ENCODE measurements around the gene PSMD13.

Gene PSMD13

DNA sequence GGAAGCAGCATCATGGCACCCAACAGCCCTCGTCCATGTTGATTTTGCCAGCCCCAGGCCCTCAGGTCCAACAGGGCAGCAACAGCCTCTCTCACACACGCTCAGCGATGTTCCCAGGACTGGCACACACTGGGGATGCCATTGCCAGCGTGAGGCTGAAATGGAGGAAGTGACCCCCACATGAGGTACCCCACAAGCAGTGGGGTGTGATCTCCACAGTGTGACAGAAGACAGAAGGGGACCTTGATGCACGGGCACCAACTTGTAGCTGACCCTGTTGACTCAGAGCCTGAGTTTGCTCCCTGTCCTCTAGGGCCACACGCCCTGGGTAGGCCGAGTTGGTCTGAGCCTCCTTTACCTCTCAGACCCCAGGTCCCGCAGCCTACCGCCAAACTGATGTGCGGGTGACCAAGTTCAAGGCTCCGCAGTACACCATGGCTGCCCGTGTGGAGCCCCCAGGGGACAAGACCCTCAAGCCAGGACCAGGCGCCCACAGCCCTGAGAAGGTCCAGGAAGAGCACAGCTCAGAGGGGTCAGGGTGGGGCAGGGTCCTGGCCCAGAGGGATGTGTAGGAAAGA is 37.7 kb upstream of the PSMD13 start:
- Histone ChIP-seq H4K20me1 (ENCODE audit: low read depth, low read length) (no peaks in the 10 kb centered on the region), H3K79me2 (ENCODE audit: insufficient read depth, low read length) (no peaks in the 10 kb centered on the region), H3K9ac (ENCODE audit: low read length) (no peak overlapping the region), H3K9me2 (replicated peaks; ENCODE audit: insufficient read depth, low read length) (no peaks in the 10 kb centered on the region), H3K27ac (ENCODE audit: low read depth, low read length) (no peak overlapping the region), H3K27me3 (ENCODE audit: low read length) (no peaks in the 10 kb centered on the region), H3F3A (ENCODE audit: insufficient read depth) (no peaks in the 10 kb centered on the region), H3K4me3 (ENCODE audit: insufficient read depth, low read length, poor library complexity, severe bottlenecking) (no peak overlapping the region), H3K4me2 (ENCODE audit: low read depth, low read length, poor library complexity, severe bottlenecking) (no peak overlapping the region), H3K9me3 (ENCODE audit: insufficient read depth, low read length) (no peaks in the 10 kb centered on the region), H2AFZ (ENCODE audit: low read depth, low read length, severe bottlenecking) (no peak overlapping the region), H3K36me3 (ENCODE audit: low read length) (no peaks in the 10 kb centered on the region)
- no peak for TF ChIP-seq EZH2phosphoT487 (conservative IDR thresholded peaks at IDR 0.05; ENCODE audit: low read length)
- TF ChIP-seq, protein P1, sequence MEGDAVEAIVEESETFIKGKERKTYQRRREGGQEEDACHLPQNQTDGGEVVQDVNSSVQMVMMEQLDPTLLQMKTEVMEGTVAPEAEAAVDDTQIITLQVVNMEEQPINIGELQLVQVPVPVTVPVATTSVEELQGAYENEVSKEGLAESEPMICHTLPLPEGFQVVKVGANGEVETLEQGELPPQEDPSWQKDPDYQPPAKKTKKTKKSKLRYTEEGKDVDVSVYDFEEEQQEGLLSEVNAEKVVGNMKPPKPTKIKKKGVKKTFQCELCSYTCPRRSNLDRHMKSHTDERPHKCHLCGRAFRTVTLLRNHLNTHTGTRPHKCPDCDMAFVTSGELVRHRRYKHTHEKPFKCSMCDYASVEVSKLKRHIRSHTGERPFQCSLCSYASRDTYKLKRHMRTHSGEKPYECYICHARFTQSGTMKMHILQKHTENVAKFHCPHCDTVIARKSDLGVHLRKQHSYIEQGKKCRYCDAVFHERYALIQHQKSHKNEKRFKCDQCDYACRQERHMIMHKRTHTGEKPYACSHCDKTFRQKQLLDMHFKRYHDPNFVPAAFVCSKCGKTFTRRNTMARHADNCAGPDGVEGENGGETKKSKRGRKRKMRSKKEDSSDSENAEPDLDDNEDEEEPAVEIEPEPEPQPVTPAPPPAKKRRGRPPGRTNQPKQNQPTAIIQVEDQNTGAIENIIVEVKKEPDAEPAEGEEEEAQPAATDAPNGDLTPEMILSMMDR (IDR thresholded peaks at IDR 0.05; ENCODE audit: insufficient read depth, low read length, poor library complexity, severe bottlenecking), result no peak

DNA sequence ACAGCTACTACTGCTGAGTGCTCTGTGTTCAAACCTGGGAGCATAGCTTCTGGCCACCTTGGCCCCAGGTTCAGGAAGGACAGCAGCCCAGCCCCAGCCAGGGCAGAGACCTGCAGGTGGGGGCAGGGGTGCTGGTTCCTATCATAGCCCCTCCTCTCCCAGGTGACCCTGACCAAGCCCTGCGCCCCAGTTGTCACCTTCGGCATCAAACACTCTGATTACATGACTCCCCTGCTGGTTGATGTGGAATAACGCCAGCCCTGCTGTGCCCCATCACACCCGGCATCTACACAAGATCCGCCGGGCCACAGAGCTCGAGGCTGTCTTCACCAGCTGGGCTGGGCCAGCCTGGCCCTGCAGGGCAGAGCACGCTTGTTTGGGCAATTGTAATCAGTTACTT is 37.0 kb upstream of the PSMD13 start:
- Histone ChIP-seq H2AFZ (ENCODE audit: low read depth, low read length, severe bottlenecking) (no peak overlapping the region), H3K79me2 (ENCODE audit: insufficient read depth, low read length) (no peaks in the 10 kb centered on the region), H3K9me3 (ENCODE audit: insufficient read depth, low read length) (no peaks in the 10 kb centered on the region), H3K27me3 (ENCODE audit: low read length) (no peaks in the 10 kb centered on the region), H3K27ac (ENCODE audit: low read depth, low read length) (no peak overlapping the region), H3K4me3 (ENCODE audit: insufficient read depth, low read length, poor library complexity, severe bottlenecking) (no peak overlapping the region), H3F3A (ENCODE audit: insufficient read depth) (no peaks in the 10 kb centered on the region), H3K9me2 (replicated peaks; ENCODE audit: insufficient read depth, low read length) (no peaks in the 10 kb centered on the region), H4K20me1 (ENCODE audit: low read depth, low read length) (no peaks in the 10 kb centered on the region), H3K4me2 (ENCODE audit: low read depth, low read length, poor library complexity, severe bottlenecking) (no peak overlapping the region), H3K9ac (ENCODE audit: low read length) (no peak overlapping the region), H3K36me3 (ENCODE audit: low read length) (no peaks in the 10 kb centered on the region)
- no peak for TF ChIP-seq EZH2phosphoT487 (conservative IDR thresholded peaks at IDR 0.05; ENCODE audit: low read length)
- TF ChIP-seq, protein P1 (IDR thresholded peaks at IDR 0.05; ENCODE audit: insufficient read depth, low read length, poor library complexity, severe bottlenecking), result no peak

DNA sequence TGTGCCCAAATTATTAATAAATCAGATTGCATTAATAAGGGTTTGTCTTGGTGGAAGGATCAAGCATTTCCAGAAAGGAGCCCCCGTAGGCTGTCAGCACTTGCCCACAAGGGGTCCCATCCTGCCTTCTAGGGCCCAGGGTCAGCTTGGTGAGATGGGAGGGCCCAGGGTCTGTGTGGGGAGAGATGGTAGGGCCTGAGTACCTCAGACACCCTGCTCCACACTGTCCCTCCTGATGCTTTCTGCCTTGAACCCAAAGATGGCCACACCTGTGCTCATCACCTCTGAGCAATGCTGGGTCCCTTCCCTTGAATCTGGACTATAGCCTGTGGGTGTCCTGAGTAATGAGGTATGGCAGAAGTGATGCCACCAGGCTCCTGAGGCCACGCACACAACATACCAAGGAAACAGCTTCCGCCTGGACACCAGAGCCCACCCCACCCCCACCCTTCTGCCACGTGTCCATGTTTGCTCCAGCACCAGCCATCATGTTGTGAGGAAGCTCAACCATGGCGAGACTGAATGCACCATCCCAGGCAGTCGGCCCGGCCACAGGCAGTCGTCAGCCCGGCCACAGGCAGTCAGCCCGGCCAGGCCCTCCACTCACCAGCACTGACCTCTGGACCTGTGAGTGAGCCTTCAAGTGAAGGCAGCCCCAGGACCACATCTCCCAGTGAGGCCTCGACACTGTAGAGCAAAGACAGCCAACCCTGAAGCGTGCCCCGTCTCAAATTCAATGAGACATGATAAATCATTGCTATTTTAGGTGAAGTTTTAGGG is 36.4 kb upstream of the PSMD13 start:
- H3K9me3 ChIP-seq (ENCODE audit: insufficient read depth, low read length), result no peaks in the 10 kb centered on the region
- no peak overlapping the region for H2AFZ ChIP-seq (ENCODE audit: low read depth, low read length, severe bottlenecking)
- no peaks in the 10 kb centered on the region for H3K27me3 ChIP-seq (ENCODE audit: low read length)
- no peak overlapping the region for H3K4me2 ChIP-seq (ENCODE audit: low read depth, low read length, poor library complexity, severe bottlenecking)
- TF ChIP-seq EZH2phosphoT487 (conservative IDR thresholded peaks at IDR 0.05; ENCODE audit: low read length), result no peak
- TF ChIP-seq, protein P1 (IDR thresholded peaks at IDR 0.05; ENCODE audit: insufficient read depth, low read length, poor library complexity, severe bottlenecking), result no peak
- H3K36me3 ChIP-seq (ENCODE audit: low read length), result no peaks in the 10 kb centered on the region
- no peak overlapping the region for H3K4me3 ChIP-seq (ENCODE audit: insufficient read depth, low read length, poor library complexity, severe bottlenecking)
- no peaks in the 10 kb centered on the region; the same call in 1 of the 2 replicates for H3K79me2 ChIP-seq (ENCODE audit: insufficient read depth, low read length)
- H4K20me1 ChIP-seq (ENCODE audit: low read depth, low read length), result no peaks in the 10 kb centered on the region
- no peak overlapping the region for H3K9ac ChIP-seq (ENCODE audit: low read length)
- H3K27ac ChIP-seq (ENCODE audit: low read depth, low read length), result no peak overlapping the region
- H3F3A ChIP-seq (ENCODE audit: insufficient read depth), result no peaks in the 10 kb centered on the region
- H3K9me2 ChIP-seq (replicated peaks; ENCODE audit: insufficient read depth, low read length), result no peaks in the 10 kb centered on the region
